ENCODE results near the gene MRPL50.

GRCh38 chr9:101432740-101433139, 34.3 kb upstream of the MRPL50 start:
- TF ChIP-seq EZH2 (IDR thresholded peaks at IDR 0.05; ENCODE audit: borderline replicate concordance, insufficient read depth, low read depth, low read length, poor library complexity, severe bottlenecking): no peak
- TF ChIP-seq CTCF (IDR thresholded peaks at IDR 0.05): no peak

Measured in B cell (primary cell).